K562 (cell line): ENCODE results near the gene CERCAM. TPM values are rescaled to one million over a fixed set of nuclear protein-coding genes. Genes with fewer than 3 reads are reported as not detected.

Experiments
- ATF2 ChIP-seq: sonication (generic); formaldehyde crosslinking; IDR thresholded peaks from 2 replicates; pipeline ENCODE4 v1.8.1; 2022; ENCODE audit warnings: missing genetic modification reagents
- EP300 ChIP-seq: IDR thresholded peaks from 2 replicates; pipeline ENCODE4 v1.6.1; 2012; ENCODE audit warnings: low read length, improper control_type of control experiment
- FIP1L1 ChIP-seq: fragments of 200-400 bp; formaldehyde crosslinking; IDR thresholded peaks from 2 replicates; pipeline ENCODE4 v1.6.1; 2018; ENCODE audit warnings: mild to moderate bottlenecking, low read depth, low read length; ENCODE audit not compliant: poor library complexity, severe bottlenecking
- FOXK1 ChIP-seq: sonication (generic); formaldehyde crosslinking; IDR thresholded peaks from 2 replicates; pipeline ENCODE4 v1.8.0; 2022; ENCODE audit warnings: missing genetic modification reagents, mild to moderate bottlenecking, borderline replicate concordance
- GABPA ChIP-seq: fragments of 200-800 bp; sonication (Bioruptor generic); conservative IDR thresholded peaks from 2 replicates; pipeline ENCODE4 v1.6.1; 2016; ENCODE audit warnings: low read depth, missing genetic modification characterization, missing compliant biosample characterization
- MGA ChIP-seq: fragments of 450-650 bp; IDR thresholded peaks from 2 replicates; pipeline ENCODE4 v1.6.1; 2016; ENCODE audit warnings: mild to moderate bottlenecking, moderate library complexity
- POLR3G ChIP-seq: IDR thresholded peaks from 2 replicates; pipeline ENCODE4 v1.6.1; 2011; ENCODE audit not compliant: insufficient read length, insufficient replicate concordance; ENCODE audit errors: extremely low read depth
- THRB ChIP-seq: fragments of 450-650 bp; formaldehyde crosslinking; conservative IDR thresholded peaks from 2 replicates; pipeline ENCODE4 v1.4.0; 2022; ENCODE audit warnings: mild to moderate bottlenecking, missing genetic modification characterization
- ZNF354B ChIP-seq: fragments of 250-450 bp; sonication (Bioruptor Pico); IDR thresholded peaks from 2 replicates; pipeline ENCODE4 v1.4.0; 2020
- ZNF639 ChIP-seq, 2 experiments: fragments of 200-800 bp in 1 of 2; sonication (Bioruptor generic) in 1 of 2; sonication (generic) in 1 of 2; formaldehyde crosslinking in 1 of 2; IDR thresholded peaks in 1 of 2; conservative IDR thresholded peaks in 1 of 2; 2 replicates each; pipeline versions ENCODE4 v1.5.0 to v1.6.1; 2016 to 2020; ENCODE audit warnings: missing compliant biosample characterization in 1 of 2, missing genetic modification characterization in 1 of 2, missing genetic modification reagents in 1 of 2
- polyA plus RNA-seq, 8 experiments: library from polyadenylated mRNA; depleted of rRNA in 4 of 8; stranded (reverse) in 5 of 8; unstranded in 3 of 8; fragments of >200 nt; fragmentation: Nextera tagmentation in 2 of 8; fragmentation: Illumina TruSeq in 1 of 8; extraction: Ambion mirVana in 2 of 8; extraction: Trizol in 1 of 8; gene quantifications; 2 replicates each; pipeline versions ENCODE4 v1.2.1 to v1.2.3, GENCODE V29; 2011 to 2014; ENCODE audit warnings: inconsistent platforms in 1 of 8, missing spikeins in 1 of 8
- total RNA-seq, 7 experiments: library from RNA; depleted of rRNA in 6 of 7; stranded (reverse); fragments of >200 nt in 6 of 7; fragmentation: Illumina TruSeq in 2 of 7; extraction: Trizol in 2 of 7; gene quantifications; 2 replicates each; pipeline versions ENCODE4 v1.2.1 to v1.2.3, GENCODE V29; 2011 to 2021; ENCODE audit warnings: low replicate concordance in 1 of 7

The CERCAM gene
- total and polyA plus RNA-seq, 9 of the 15 experiments (the other 6 are each of a cell fraction or from before 2014, with no cell fraction given) = 0.75 to 24.0 (median 18.0) TPM

GRCh38 chr9:128455849-128456612, 35.4 kb downstream of the CERCAM start, which contains the start of gene ODF2 (continued):
- TF ChIP-seq MGA (no peak), ATF2 (no peak), THRB (no peak), ZNF639 (CRISPR knock-in tag; conservative IDR thresholded peaks at IDR 0.05 in 1 of 2, IDR thresholded peaks at IDR 0.05 in 1 of 2) (no peak), ZNF354B (no peak), GABPA (tag) (peak; percentile 85), EP300 (0 out of 2 replicates have a peak, but pooled peaks have one; percentile 4), FIP1L1 (no peak), POLR3G (no peak), FOXK1 (CRISPR knock-in tag) (0 out of 2 replicates have a peak, but pooled peaks have one; percentile 38)
